ENCODE results near the gene MEPCE.

GRCh38 chr7:100434297-100435144 is 4.9 kb downstream of the MEPCE start:
- TF ChIP-seq CTCF (IDR thresholded peaks at IDR 0.05) (no peak), POLR2AphosphoS5 (IDR thresholded peaks at IDR 0.05; ENCODE audit: insufficient read depth in 1 of 2, low read depth in 1 of 2) (no peak)
